MCF 10A (cell line): Measurements from ENCODE around the gene NRG3. TPM values are rescaled to one million over a fixed set of nuclear protein-coding genes. Genes with fewer than 3 reads are reported as not detected.

Experiments used
- BruUV-seq: library from RNA; stranded (reverse); fragments of 400-500 nt; replicated peaks from 2 replicates; lab custom pipeline; 2021; lab: Mats Ljungman, UMichigan
- CTCF ChIA-PET: fragments of 300-600 bp; sonication (Branson Sonifier 250); formaldehyde crosslinking; extraction: SDS; loops from one replicate; lab custom pipeline; 2021; ENCODE audit warnings: antibody characterized with exemption, inconsistent platforms; lab: Yijun Ruan, JAX
- POLR2A ChIA-PET: fragments of 300-600, 350-650 bp; sonication (Branson Sonifier 250); formaldehyde crosslinking; extraction: SDS; loops from one replicate; lab custom pipeline; 2020; ENCODE audit warnings: antibody characterized with exemption, inconsistent platforms; lab: Yijun Ruan, JAX
- DNase-seq: peaks from one replicate; pipeline ENCODE4 v3.0.0-alpha.2; 2018; ENCODE audit not compliant: unreplicated experiment
- H3K27ac Mint-ChIP-seq: one replicate; pipeline ENCODE4 v1.8.0; 2022; ENCODE audit warnings: mild to moderate bottlenecking, low read depth, mixed read lengths; ENCODE audit not compliant: unreplicated experiment
- H3K27me3 Mint-ChIP-seq: one replicate; pipeline ENCODE4 v1.8.0; 2022; ENCODE audit warnings: mixed read lengths; ENCODE audit not compliant: insufficient read depth, unreplicated experiment
- H3K36me3 Mint-ChIP-seq: one replicate; pipeline ENCODE4 v1.8.0; 2022; ENCODE audit warnings: mild to moderate bottlenecking, moderate library complexity, mixed read lengths; ENCODE audit not compliant: insufficient read depth, unreplicated experiment
- H3K4me1 Mint-ChIP-seq: one replicate; pipeline ENCODE4 v1.8.0; 2022; ENCODE audit warnings: mixed read lengths; ENCODE audit not compliant: insufficient read depth, unreplicated experiment
- H3K4me3 Mint-ChIP-seq: one replicate; pipeline ENCODE4 v1.8.0; 2022; ENCODE audit warnings: mild to moderate bottlenecking, moderate library complexity, mixed read lengths; ENCODE audit not compliant: unreplicated experiment
- H3K9me3 Mint-ChIP-seq: one replicate; pipeline ENCODE4 v1.8.0; 2022; ENCODE audit warnings: mixed read lengths; ENCODE audit not compliant: unreplicated experiment
- CTCF ChIP-seq: fragments of 200-600 bp; IDR thresholded peaks from one replicate; pipeline ENCODE4 v1.8.0; 2022; ENCODE audit warnings: antibody characterized with exemption, mild to moderate bottlenecking; ENCODE audit not compliant: unreplicated experiment
- intact Hi-C: fragments of 100-400 bp; cut with micrococcal nuclease; formaldehyde crosslinking; loops from 2 replicates; pipeline ENCODE4 v1.14.1; 2022
- total RNA-seq: library from RNA; stranded (reverse); gene quantifications from 2 replicates; pipeline ENCODE4 v1.2.3, GENCODE V29; 2022

NRG3 gene
- total RNA-seq, 1 experiment from 2014 or later: not detected

GRCh38 chr10:82400841-82401240 lies 525.8 kb downstream of the NRG3 start:
- TF ChIP-seq CTCF: no peak
- ChIA-PET POLR2A (interaction anchor here (0.7 kb wide), 1 partner anchor 43 kb away, joined by 4 read pairs; no protein-coding TSS in a partner anchor), CTCF (interaction anchor here (1.7 kb wide), 1 partner anchor 23 kb away, joined by 5 read pairs; no protein-coding TSS in a partner anchor)
- BruUV-seq: no TSS peak
- Mint-ChIP-seq H3K36me3 (no peaks in the 10 kb centered on the region), H3K4me1 (no peaks in the 10 kb centered on the region), H3K4me3 (no peak overlapping the region), H3K27me3 (no peaks in the 10 kb centered on the region), H3K27ac (no peak overlapping the region), H3K9me3 (peaks cover 6% of the 10 kb centered on the region)
- intact Hi-C loops: no loop called here
- DNase-seq: no peak

- no TSS peak for BruUV-seq
- H3K4me3 Mint-ChIP-seq: no peak overlapping the region
- no peak for TF ChIP-seq CTCF
- intact Hi-C loops: no loop called here
- H3K27me3 Mint-ChIP-seq: no peaks in the 10 kb centered on the region
- no peaks in the 10 kb centered on the region for H3K36me3 Mint-ChIP-seq
- H3K27ac Mint-ChIP-seq: no peak overlapping the region
- ChIA-PET CTCF (interaction anchor here (0.6 kb wide), 1 partner anchor 65 kb away, joined by 4 read pairs; no protein-coding TSS in a partner anchor), POLR2A (no interaction called here)
- no peak for DNase-seq
- no peaks in the 10 kb centered on the region for H3K4me1 Mint-ChIP-seq
- peaks cover 6% of the 10 kb centered on the region for H3K9me3 Mint-ChIP-seq
These were observed 528.0 kb downstream of the NRG3 start for GRCh38 chr10:82402906-82403401.

- Mint-ChIP-seq H3K36me3 (no peaks in the 10 kb centered on the region), H3K9me3 (peaks cover 6% of the 10 kb centered on the region), H3K27me3 (no peaks in the 10 kb centered on the region), H3K4me1 (no peaks in the 10 kb centered on the region), H3K4me3 (no peak overlapping the region), H3K27ac (no peak overlapping the region)
- POLR2A ChIA-PET: interaction anchor here (1.0 kb wide), 1 partner anchor 13 kb away, joined by 3 read pairs; no protein-coding TSS in a partner anchor
- DNase-seq: no peak
- intact Hi-C loops: no loop called here
- no TSS peak for BruUV-seq
- CTCF ChIA-PET: interaction anchor here (0.5 kb wide), 1 partner anchor 246 kb away, joined by 3 read pairs; no protein-coding TSS in a partner anchor
- no peak for TF ChIP-seq CTCF
These were observed 534.7 kb downstream of the NRG3 start for GRCh38 chr10:82409671-82410070.

- DNase-seq: no peak
- intact Hi-C loops: no loop called here
- ChIA-PET POLR2A (no interaction called here), CTCF (no interaction called here)
- Mint-ChIP-seq H3K9me3 (no peaks in the 10 kb centered on the region), H3K36me3 (no peaks in the 10 kb centered on the region), H3K4me1 (no peaks in the 10 kb centered on the region), H3K27ac (no peak overlapping the region), H3K27me3 (no peaks in the 10 kb centered on the region), H3K4me3 (no peak overlapping the region)
- BruUV-seq: no TSS peak
- no peak for TF ChIP-seq CTCF
These were observed 536.4 kb downstream of the NRG3 start for GRCh38 chr10:82411416-82411815.
